ENCODE results near the gene DAB2IP.

Gene DAB2IP

GRCh38 chr9:121703014-121703734 is 51.7 kb downstream of the DAB2IP start:
- DNase-seq (ENCODE audit: low read depth), result no peak

DNA sequence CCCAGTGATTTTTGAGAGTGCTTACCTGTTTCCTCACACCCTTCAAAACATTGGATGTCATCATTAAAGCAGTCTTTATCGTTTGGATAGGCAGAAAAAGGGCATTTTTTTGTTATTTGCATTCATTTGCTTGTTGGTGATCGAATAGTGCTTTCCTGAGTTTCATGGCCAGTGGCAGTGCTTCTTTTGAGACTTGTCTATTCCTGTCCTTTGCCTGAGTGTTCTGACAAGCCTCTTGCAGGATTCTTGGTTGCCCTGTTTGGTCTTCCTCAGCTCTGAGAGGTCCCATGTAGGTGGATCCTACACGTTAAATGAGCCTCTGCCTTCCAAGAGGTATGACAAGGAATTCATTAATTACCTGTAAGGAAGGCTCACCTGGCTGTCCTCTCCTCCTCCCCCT is 52.8 kb downstream of the DAB2IP start:
- no peak for DNase-seq (ENCODE audit: low read depth)

GRCh38 chr9:121706149-121706750 is 54.8 kb downstream of the DAB2IP start:
- no peak for DNase-seq (ENCODE audit: low read depth)

DNA sequence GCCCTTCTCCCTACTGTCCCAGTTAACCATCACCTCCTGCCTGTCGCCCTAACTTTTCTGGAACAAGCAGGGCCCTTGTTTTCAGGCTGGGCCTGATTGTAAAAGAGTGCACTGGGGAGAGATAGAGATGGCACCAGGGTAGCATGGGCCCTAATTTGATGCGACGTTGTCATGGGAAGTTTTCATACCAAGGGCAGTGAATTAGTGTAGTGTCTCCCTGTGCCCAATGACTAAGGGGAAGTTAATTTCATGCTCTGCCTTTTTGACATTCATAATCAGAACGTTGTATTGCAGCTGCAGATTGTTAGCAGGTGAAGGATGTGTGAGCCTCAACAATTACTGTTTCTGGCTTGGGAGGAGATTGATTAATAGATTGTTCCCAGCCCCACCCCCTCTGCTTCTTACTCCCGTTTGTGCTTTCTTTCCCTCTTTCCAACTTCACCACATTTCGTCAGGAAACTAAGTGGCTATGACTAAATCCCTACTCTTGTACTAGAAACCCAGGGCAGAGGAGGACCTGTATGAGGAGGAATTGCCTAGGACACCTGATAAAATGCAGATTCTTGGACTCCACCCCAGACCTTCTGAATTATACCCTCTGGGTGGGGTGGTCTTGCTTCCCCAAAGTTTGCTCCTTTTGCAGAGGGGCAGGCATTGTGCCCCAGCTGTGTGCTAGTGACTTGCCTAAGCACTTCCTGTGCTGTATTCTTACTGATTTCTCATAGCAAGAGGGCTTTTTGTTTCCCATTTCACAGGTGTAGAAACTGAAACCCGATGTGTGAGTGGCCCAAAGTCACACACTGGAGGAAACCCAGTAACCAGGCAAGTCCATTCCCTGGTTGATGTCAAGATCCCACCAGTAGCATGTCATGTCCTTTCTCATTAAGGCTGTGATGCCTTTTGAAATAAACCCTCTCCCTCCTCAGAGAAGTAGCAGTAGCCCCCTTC is 56.3 kb downstream of the DAB2IP start:
- no peak for DNase-seq (ENCODE audit: low read depth)

GRCh38 chr9:121708768-121709488 is 57.5 kb downstream of the DAB2IP start:
- no peak for DNase-seq (ENCODE audit: low read depth)

GRCh38 chr9:121709798-121710197 is 58.4 kb downstream of the DAB2IP start:
- DNase-seq (ENCODE audit: low read depth), result no peak

GRCh38 chr9:121711281-121711680 is 59.8 kb downstream of the DAB2IP start:
- no peak for DNase-seq (ENCODE audit: low read depth)

DNA sequence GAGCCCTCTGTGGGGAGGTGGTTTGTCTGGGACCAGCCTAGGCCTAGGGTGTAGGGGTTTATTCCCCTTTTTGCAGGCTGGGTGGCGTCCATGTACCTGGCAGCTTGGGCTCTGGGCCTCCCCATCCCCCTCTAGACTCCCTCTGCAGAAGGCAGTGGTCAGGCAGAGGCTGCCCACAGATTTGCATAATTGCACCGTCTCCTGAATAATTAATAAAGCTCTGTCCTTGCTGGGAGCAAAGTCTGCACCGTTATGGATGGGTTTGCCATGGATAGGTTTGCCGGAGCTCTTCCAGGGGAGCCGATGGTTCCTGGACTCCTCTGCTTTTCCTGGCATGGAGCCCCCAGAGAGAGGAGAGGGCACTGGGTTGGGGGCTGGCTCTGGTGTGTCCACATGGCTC is 60.4 kb downstream of the DAB2IP start:
- DNase-seq (ENCODE audit: low read depth), result no peak

DNA sequence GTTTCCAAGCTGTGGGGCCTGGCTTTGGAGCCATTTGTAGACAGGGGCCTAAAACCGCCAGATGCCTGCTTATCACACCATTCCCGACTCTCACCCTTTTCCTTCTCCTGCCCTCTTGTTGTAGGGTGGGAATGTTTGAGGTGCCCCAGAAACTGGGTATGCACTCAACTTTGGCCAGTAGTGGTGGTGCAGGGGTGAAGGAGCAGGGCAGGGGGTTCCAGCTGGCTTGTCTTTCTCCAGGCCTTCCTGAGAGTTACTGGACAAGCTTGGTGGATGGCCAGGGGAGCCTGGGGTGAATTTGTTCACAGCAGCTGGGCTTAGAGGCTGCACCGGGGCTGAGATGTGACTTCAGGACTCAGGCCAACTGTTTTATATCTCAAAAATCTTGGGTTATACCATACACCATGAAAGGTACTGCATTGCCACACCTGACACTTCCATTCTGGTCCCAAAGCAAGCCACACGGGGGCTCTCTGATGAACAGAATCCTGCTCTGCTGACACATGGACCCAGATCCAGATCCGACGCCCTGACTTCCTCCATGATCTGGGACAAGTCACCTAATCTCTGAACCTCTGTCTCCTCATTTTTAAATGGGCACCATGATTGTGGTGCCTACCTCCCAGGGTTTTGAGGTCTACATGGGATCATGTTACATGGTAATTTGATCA is 62.1 kb downstream of the DAB2IP start:
- no peak for DNase-seq (ENCODE audit: low read depth)

DNA sequence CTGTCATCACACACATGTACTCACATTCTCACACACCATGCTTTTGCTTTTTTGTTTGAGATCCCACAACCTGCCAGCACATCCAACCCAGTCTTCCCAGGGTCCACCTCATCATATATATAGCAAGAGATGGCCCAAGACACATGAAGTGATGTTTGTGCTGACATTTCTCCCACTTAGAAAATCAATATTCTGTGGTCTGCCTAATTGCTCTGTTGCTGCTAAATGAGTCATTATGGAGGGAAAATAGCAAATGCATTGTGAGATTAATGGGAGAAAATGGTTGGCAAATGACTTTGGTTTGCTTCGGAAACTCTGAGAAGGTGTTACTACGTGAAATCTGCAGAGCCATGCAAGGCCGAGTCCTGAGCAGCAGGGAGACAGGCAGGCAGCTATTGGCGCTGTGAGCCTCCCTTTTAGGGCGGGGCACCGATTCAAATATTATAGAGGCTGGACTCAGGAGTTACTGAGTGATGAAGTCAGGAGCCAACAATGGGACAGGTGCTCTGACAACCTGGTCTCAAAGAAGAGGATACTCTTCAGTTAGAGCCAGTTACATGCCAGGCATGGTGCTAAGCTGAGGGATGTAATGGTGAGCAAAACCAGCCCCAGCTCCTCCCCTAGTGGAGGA is 62.8 kb downstream of the DAB2IP start:
- no peak for DNase-seq (ENCODE audit: low read depth)

DNA sequence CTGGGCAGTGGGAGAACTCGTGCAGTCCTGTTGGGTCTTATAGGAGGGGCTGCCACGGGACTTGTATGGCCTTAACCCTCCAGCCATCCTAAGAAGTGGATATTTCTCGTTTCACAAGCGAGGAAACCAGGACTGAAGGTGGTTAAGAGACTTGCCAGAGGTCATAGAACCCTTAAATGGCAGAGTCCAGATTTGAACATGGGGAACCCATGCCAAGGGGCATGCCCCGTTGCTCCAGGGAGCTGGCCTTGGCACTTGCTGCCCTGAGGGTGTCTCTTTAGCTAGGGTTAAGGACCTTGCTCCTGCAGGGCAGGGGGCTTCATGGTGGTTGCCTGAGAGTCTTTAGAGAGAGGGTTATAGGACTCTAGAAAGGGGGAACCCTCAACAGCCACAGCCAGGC is 63.4 kb downstream of the DAB2IP start:
- DNase-seq (ENCODE audit: low read depth), result no peak

GRCh38 chr9:121717141-121717991 is 65.9 kb downstream of the DAB2IP start:
- DNase-seq (ENCODE audit: low read depth), result no peak

- DNase-seq (ENCODE audit: low read depth), result no peak
Measured at GRCh38 chr9:121718084-121718483, 66.7 kb downstream of the DAB2IP start.

DNA sequence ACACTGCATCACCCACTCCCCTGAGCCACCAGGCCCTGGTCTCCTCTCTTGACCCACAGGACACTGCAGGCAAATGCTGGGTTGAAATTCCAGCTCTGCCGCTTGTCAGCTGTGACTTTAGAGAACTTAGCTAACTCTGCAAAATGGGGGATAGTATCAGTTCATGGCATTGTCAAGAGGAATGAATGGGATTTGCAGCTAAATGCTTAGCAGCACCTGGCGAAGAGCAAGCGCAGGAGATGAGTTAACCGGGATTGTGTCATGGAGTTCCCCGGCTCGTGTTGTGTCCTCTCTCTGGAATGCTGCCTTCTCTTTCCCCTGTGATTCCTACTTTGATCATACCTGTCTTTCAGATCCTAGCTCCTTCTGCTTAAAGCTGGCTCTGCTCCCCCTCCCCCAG is 67.1 kb downstream of the DAB2IP start:
- no peak for DNase-seq (ENCODE audit: low read depth)

DNA sequence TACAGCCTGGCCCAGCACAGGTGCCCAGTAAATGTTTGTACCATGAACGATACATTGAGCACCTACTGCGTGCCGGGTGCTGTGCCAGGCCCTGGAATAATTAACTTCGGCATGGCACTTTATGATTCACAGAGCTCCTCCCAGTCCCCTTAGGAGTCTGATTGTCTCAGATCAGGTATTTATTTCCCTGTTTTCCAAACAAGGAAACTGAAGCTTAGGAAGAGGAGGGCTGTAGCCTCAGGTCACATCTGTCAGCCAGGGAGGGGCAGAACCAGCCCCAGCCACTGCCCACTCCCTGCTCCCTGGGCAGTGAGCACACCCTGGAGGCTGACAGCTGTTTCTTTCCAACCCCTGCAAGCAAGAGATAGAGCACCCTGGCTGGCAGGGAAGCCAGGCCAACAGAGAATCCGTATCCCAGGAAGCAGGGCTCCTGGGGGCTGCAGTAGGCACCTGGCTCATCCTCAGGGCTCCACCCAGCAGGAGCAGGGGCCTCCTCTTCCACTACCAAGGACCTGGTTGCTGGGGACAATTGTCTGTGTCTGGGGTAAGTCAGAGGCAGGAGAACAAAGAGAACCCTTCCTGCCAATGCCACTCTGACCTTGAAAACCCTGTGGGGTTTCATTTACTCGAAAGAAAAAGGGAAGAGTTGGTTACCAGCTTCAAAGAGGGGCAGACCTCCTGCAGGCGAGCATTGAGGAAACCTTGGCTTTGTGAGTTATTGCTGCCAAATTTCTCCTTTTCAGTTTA is 69.0 kb downstream of the DAB2IP start:
- no peak for DNase-seq (ENCODE audit: low read depth)

- DNase-seq (ENCODE audit: low read depth), result no peak
Measured at GRCh38 chr9:121721058-121721350, 69.6 kb downstream of the DAB2IP start.

- DNase-seq (ENCODE audit: low read depth), result no peak
Measured at GRCh38 chr9:121721770-121722169, 70.3 kb downstream of the DAB2IP start.

DNA sequence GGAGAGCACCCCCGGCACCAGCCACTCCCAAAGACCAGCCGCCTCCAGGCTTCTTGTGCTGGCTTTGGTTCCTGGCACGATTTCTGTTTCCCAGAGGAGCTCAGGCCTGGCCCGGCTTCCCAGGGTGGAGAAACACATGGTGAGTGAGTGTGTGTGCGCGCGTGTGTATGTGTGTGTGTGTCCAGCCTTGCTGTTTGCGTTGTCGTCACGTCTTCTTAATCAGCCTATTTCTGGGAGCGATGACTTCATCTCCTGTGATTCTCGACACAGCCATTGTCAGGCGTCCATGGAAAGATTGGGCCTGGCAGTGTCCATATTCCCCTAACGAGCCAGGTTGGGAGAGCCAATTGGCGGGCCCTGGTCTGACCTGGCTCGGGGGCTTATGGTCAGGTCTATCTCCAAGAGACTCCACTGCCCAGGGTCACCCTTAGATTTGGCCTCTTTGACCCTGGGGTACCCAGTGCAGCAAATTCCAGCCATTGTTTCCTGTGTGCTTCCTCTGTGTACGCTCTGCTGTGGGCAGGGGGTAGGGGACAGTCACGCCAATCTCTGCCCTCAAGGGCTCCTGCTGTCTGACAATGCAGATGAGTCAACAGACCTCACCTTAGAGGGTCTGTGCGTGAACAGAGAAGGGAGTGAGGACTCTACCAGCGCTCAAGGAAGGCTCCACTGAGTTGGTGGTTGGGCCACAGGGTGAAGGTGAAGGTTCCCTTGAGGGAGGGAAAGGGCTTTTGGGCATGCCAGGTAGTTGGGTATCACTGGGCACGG is 73.8 kb downstream of the DAB2IP start:
- DNase-seq (ENCODE audit: low read depth), result no peak

All from HS-27A (cell line).